Measurements from ENCODE around the gene CNFN.

Gene CNFN

DNA sequence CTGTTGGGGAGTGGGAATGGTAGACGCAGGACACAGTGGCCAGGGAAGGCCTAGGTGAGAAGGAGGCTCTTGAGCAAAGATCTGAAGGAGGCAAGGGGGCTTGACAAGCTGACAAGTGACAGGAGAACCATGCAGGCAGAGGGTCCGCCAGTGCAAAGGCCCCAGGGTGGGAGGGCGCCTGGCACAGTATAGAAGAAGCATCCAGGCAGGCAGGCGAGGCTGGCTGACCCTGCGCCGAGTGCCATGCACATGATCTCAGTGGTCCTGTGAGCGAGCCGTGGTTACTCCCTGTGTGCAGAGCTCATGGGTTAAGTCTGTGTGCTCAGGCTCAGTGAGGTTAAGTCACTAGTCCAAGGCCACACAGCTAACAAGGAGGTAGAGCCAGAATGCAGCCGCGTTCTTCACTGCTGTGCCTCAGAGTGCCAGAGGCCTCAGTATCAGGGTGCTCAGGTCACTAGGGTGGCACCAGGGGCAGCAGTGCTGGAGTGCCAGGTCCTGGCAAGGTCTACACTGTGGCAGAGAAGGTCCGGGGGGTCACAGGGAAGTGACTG lies 15.2 kb downstream of the CNFN start:
- H3K4me3 ChIP-seq (ENCODE audit: low read depth, low read length): no peak overlapping the region
- TF ChIP-seq, protein P1, sequence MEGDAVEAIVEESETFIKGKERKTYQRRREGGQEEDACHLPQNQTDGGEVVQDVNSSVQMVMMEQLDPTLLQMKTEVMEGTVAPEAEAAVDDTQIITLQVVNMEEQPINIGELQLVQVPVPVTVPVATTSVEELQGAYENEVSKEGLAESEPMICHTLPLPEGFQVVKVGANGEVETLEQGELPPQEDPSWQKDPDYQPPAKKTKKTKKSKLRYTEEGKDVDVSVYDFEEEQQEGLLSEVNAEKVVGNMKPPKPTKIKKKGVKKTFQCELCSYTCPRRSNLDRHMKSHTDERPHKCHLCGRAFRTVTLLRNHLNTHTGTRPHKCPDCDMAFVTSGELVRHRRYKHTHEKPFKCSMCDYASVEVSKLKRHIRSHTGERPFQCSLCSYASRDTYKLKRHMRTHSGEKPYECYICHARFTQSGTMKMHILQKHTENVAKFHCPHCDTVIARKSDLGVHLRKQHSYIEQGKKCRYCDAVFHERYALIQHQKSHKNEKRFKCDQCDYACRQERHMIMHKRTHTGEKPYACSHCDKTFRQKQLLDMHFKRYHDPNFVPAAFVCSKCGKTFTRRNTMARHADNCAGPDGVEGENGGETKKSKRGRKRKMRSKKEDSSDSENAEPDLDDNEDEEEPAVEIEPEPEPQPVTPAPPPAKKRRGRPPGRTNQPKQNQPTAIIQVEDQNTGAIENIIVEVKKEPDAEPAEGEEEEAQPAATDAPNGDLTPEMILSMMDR (IDR thresholded peaks at IDR 0.05; ENCODE audit: borderline replicate concordance, insufficient read depth, low read depth, low read length): no peak

DNA sequence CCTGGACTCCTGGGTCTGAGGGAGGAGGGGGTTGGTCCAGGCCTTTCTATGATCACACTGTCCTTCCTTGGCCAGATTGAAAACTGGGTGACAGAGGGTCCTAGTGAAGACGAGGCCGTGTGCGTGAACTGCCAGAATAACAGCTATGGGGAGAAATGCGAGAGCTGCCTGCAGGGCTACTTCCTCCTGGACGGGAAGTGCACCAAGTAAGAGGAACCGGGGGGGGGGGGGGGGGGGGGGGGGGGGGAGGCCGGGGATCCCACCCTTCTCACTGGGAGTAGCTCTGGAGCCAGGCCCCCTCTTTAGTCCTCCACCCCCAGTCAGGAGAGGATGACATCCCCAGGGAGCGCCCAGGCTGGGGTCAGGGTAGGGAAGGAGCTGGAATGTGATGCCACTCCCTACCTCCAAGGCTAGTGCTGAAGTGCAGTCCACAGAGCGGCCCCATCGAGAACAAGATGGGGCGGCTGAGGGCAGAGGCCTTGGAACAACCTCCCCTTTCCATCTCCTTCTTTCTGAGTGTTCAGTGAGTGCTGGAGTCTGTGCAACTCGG lies 19.4 kb downstream of the CNFN start:
- no peak overlapping the region for H3K4me3 ChIP-seq (ENCODE audit: low read depth, low read length)
- TF ChIP-seq, protein P1 (IDR thresholded peaks at IDR 0.05; ENCODE audit: borderline replicate concordance, insufficient read depth, low read depth, low read length): no peak

DNA sequence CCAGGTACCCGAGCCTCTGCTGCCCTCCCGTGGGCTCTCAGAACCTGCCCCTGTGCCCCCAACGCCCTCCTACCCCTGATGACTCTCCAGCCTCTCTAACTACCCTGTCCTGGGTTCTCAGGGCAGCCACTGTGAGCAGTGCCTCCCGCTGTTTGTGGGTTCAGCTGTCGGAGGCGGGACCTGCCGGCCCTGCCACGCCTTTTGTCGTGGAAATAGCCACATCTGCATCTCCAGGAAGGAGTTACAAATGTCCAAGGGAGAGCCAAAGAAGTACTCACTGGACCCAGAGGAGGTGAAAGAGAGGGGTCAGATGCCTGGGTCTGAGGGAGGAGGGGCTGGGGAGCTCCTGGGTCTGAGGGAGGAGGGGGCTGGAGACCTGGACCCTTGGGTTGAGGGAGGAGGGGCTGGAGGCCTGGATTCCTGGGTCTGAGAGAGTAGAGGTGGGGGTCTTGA lies 20.0 kb downstream of the CNFN start:
- TF ChIP-seq, protein P1 (IDR thresholded peaks at IDR 0.05; ENCODE audit: borderline replicate concordance, insufficient read depth, low read depth, low read length): no peak
- H3K4me3 ChIP-seq (ENCODE audit: low read depth, low read length): no peak overlapping the region

DNA sequence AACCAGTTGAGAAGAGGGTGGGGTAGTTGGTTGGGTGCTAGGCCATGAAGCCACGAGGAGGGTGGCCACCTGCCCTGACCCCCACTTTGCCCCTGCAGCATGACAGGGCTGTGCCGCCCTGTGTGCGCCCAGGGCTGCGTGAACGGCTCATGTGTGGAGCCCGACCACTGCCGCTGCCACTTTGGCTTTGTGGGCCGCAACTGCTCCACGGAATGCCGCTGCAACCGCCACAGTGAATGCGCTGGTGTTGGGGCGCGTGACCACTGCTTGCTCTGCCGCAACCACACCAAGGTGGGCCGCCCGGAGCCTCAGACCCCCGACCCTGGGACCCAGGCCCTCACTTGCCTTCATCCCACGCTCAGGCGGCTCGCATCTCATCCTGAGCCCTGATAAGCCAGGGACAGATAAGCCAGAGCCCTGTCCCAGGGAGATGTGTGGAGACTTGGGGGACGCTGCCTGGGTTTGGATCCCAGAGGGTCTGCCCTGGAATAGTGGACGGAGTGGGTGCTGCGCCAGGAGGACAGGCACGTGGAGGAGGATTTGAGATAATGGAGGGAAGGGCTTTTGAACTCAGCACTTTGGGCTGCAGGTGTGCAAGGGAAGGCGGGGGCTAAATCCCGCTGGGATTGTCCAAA lies 20.5 kb downstream of the CNFN start:
- no peak overlapping the region for H3K4me3 ChIP-seq (ENCODE audit: low read depth, low read length)
- TF ChIP-seq, protein P1 (IDR thresholded peaks at IDR 0.05; ENCODE audit: borderline replicate concordance, insufficient read depth, low read depth, low read length): no peak

DNA sequence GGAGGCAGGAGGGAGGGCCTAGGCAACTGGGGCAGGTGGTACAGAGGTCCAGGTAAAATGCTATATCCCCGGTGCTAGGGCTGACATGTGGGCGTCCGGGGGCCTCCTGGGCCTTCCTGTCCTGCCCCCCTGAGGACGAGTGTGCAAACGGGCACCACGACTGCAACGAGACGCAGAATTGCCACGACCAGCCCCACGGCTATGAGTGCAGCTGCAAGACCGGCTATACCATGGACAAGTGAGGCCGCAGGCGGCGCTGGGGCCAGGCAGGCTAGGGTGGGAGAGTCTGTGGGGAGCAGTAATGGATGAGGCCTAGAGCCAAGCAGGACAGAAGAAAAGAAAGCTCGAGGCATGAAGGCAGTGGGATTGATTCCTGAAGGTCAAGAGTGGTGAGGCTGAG lies 21.3 kb downstream of the CNFN start:
- TF ChIP-seq, protein P1 (IDR thresholded peaks at IDR 0.05; ENCODE audit: borderline replicate concordance, insufficient read depth, low read depth, low read length): no peak
- no peak overlapping the region for H3K4me3 ChIP-seq (ENCODE audit: low read depth, low read length)

DNA sequence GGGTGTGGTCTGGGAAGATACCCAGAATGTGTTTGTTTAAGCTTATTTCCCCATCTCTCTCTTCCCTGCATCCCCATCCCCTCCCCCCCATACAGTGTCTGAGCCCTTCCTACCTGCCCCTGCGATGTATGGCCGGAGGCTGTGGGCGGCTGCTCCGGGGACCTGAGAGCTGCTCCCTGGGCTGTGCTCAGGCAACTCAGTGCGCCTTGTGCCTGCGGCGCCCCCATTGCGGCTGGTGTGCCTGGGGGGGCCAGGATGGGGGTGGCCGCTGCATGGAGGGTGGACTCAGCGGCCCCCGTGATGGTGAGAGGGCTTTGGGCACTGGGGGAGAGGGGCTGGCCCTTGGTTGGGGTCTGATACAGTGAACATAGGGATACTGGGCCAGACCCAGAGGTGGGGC lies 21.7 kb downstream of the CNFN start:
- H3K4me3 ChIP-seq (ENCODE audit: low read depth, low read length): no peak overlapping the region
- TF ChIP-seq, protein P1 (IDR thresholded peaks at IDR 0.05; ENCODE audit: borderline replicate concordance, insufficient read depth, low read depth, low read length): no peak

DNA sequence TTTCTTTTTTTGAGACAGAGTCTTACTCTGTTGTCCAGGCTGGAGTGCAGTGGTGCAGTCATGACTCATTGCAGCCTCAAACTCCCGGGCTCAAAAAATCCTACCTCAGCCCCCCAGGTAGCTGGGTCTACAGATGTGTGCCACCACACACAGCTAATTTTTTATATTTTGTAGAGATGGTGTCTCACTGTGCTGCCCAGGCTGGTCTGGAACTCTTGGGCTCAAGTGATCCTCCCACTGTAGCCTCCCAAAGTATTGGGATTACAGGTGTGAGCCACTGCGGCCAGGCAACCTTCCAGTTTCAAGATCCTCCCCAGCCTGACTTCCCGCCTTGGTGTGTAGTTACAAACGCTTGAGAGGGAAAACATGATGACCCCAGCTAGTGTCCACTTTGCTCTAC lies 22.2 kb downstream of the CNFN start:
- TF ChIP-seq, protein P1 (IDR thresholded peaks at IDR 0.05; ENCODE audit: borderline replicate concordance, insufficient read depth, low read depth, low read length): no peak

More for the DNA sequence above, 22.2 kb downstream of the CNFN start:
- no peak overlapping the region for H3K4me3 ChIP-seq (ENCODE audit: low read depth, low read length)
